Neural progenitor cell (in vitro differentiated cells): ENCODE results near the gene RNF157.

Experiments used
- CTCF ChIP-seq: fragments of 200-600 bp; sonication (generic); IDR thresholded peaks from 2 replicates; pipeline ENCODE4 v1.5.1; 2017; ENCODE audit warnings: antibody characterized with exemption, mild to moderate bottlenecking
- EZH2phosphoT487 ChIP-seq: fragments of 200-600 bp; sonication (generic); IDR thresholded peaks from 2 replicates; pipeline ENCODE4 v1.6.1; 2017; ENCODE audit warnings: antibody characterized with exemption

- no peak for TF ChIP-seq CTCF
- no peak for TF ChIP-seq EZH2phosphoT487
Observed at GRCh38 chr17:76097716-76098295, 142.5 kb downstream of the RNF157 start.
